ENCODE data around the gene CDT1. TPM values are rescaled to one million over a fixed set of nuclear protein-coding genes. Genes with fewer than 3 reads are reported as not detected.
A peak's percentile ranks its signal among the peaks of the same experiment; 100 is the strongest.
"Not testable (repeated sequence)": the region's sequence is repeated elsewhere in the genome, so short reads cannot be mapped to it uniquely, and the experiment has no call there.

CDT1 gene
- total and polyA plus RNA-seq, 4 donors: 3.6 to 13.9 (median 7.8) TPM

DNA sequence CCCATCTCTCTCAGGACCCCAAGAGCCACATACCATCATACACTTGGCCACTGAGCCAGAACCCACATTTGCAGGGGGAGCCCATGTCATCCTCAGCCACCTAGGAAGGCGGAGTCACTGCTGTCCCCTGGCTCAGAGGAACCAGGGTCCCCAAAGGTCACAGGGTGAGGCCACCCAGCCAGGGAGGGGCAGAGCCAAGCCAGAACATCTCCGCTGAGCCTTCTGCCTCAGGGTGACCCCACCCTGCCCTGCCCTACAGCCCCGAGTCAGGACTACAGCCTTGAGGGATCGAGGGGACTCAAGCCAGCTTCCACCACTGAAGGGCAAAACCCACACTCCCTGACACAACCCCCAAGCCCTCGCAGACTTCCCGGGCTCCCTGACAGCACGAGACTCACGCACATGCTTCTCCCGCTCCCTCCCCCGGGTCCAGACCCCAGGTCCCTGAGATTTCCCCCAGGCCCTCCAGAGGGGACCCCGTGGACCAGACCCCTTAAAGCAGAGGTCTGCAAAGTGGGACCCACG is 36.0 kb upstream of the CDT1 start:
- 56% methylated on average over 12 of the region's 12 CpGs for WGBS (ENCODE audit: insufficient coverage)
- Histone ChIP-seq H3K36me3 (ENCODE audit: control insufficient read depth, insufficient read depth, low read length) (no peaks in the 10 kb centered on the region), H3K4me3 (ENCODE audit: low read depth, low read length) (no peak overlapping the region), H3K9me3 (ENCODE audit: control insufficient read depth, insufficient read depth, low read length) (no peaks in the 10 kb centered on the region), H3K4me1 (ENCODE audit: control insufficient read depth, insufficient read depth, low read length) (peaks cover 59% of the 10 kb centered on the region), H3K27me3 (ENCODE audit: control insufficient read depth, insufficient read depth, low read length) (peaks cover 11% of the 10 kb centered on the region), H3K27ac (ENCODE audit: low read depth, low read length) (peak overlapping the region; percentile 57)
- no peak for DNase-seq (ENCODE audit: low read depth in 4 of 6, low spot score in 6 of 6)

DNA sequence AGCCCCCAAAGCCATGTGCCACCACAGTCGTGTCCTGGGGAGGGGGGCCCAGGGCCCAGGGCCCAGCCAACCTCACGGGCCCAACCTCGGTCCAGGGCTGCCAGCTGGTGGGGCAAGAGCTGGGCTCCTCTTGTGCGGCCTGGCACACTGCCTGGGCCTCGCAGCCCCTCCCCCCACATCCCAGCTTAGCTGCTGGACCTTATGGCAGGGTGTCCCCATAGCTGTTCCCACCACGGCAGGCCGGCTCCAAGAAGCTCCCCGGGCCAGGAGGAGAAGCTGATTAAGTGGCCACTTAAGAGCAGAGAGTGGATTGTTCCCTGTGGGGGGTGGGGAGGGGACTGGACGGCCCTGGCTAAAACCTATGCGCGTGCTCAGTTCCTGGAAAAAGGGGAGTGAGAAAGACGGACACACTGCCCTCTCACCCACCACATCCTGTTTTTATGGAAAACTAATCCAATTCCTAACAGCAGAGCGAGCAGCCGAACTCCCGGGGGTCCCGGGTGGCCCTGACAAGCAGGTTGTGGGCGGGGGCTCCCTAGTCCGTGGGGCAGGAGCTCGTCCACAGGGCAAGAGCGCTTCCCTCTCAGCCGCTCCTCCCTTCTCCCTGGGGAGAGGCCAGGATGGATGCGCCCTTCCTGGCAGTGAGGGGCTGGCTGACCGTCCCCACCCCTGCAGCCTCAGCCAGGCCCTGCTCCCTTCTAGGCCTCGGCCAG is 35.4 kb upstream of the CDT1 start:
- 33% methylated on average over 16 of the region's 24 CpGs for WGBS (ENCODE audit: insufficient coverage)
- H3K4me1 ChIP-seq (ENCODE audit: control insufficient read depth, insufficient read depth, low read length): peaks cover 65% of the 10 kb centered on the region
- H3K27me3 ChIP-seq (ENCODE audit: control insufficient read depth, insufficient read depth, low read length): peaks cover 11% of the 10 kb centered on the region
- peak in 2 of 6 donors; percentile 66 to 82 for DNase-seq (ENCODE audit: low read depth in 4 of 6, low spot score in 6 of 6)
- no peak overlapping the region for H3K4me3 ChIP-seq (ENCODE audit: low read depth, low read length)
- H3K36me3 ChIP-seq (ENCODE audit: control insufficient read depth, insufficient read depth, low read length): no peaks in the 10 kb centered on the region
- no peaks in the 10 kb centered on the region for H3K9me3 ChIP-seq (ENCODE audit: control insufficient read depth, insufficient read depth, low read length)
- H3K27ac ChIP-seq (ENCODE audit: low read depth, low read length): peak overlapping the region; percentile 57

DNA sequence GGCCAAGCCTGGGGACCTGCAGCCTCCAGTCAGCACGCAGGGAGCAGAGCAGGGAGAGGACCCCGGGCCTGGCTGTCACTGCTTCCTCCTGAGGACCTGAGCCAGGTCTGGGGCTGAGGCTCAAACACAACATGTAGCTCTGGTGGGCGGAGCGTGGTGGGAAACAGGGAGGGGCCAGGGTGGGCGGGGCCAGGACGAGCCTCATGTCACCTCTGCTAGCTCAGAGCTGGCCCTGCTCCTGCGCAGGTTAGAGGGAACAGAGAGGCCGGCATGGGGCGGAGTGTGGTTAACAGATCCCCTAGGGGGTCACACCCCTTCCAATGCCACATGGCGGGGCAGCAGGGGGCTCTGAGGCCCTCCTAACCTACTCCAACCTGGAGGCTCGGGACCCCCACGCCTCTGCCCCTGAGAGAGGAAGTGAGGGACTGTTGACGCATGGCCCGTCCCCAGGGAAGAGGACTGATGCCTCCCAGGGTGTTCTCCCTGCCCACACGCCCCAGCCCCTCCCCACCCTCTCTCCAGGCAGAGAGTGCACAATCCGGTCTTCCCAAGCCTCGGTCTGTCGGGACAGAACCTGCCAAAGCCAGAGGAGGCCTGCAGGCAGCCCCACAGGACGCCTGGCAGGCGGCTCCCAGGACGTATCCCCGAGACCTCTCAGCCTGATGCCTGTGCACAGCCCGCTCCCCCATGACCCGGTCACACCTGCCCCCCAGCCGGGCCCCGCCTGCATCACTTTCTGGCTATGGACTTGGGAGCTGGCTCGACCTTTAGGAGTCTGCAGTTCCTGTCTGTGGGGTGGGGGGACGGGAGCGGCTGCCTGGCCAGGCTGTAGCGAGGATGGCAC is 33.8 kb upstream of the CDT1 start:
- no peaks in the 10 kb centered on the region for H3K9me3 ChIP-seq (ENCODE audit: control insufficient read depth, insufficient read depth, low read length)
- WGBS (ENCODE audit: insufficient coverage): 36% methylated on average over 23 of the region's 30 CpGs
- H3K4me1 ChIP-seq (ENCODE audit: control insufficient read depth, insufficient read depth, low read length): peaks cover 74% of the 10 kb centered on the region
- H3K27me3 ChIP-seq (ENCODE audit: control insufficient read depth, insufficient read depth, low read length): peaks cover 11% of the 10 kb centered on the region
- H3K4me3 ChIP-seq (ENCODE audit: low read depth, low read length): no peak overlapping the region
- H3K27ac ChIP-seq (ENCODE audit: low read depth, low read length): no peak overlapping the region
- no peak for DNase-seq (ENCODE audit: low read depth in 4 of 6, low spot score in 6 of 6)
- H3K36me3 ChIP-seq (ENCODE audit: control insufficient read depth, insufficient read depth, low read length): no peaks in the 10 kb centered on the region

DNA sequence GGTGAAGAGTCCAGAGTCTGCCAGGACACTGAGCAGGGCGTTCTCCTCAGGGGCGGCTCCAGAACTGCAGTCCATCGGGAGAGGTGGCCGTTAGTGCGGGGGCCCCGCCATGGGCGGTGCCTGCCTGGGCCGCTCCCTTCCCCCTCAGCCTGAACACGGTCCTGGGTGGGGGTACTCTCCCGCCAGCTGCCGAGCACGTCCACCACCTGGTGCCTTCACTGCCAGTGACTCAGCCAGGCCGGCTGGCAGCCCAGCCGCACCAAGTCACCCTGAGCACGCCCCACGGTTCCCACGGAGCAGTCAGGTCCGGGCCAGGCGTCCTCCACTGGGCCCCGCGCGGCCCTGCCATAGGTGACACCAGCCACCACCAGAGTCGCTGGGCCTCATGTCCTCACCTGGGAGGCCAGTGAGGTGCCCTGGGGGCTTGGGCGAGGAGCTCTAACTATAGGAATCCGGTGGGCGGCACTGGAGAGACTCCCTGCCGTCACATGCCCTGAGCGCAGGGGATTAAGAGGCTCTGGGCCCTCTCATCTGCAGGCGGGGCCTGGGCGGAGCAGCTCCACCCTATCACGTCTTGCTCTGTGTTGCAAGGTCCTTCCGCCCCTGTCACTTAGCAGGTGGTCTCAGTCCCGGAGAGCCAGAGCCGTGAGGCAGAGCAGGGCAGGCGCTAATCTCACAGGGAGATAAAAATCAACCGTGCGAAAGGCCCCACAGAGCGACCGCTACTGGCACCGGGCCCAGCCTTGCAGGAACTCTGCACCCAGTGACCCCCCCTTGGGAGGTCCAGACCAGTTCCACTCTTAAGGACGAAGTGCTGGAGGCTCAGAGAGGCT is 32.9 kb upstream of the CDT1 start:
- 37% methylated on average over 41 of the region's 41 CpGs for WGBS (ENCODE audit: insufficient coverage)
- no peak for DNase-seq (ENCODE audit: low read depth in 4 of 6, low spot score in 6 of 6)
- Histone ChIP-seq H3K9me3 (ENCODE audit: control insufficient read depth, insufficient read depth, low read length) (no peaks in the 10 kb centered on the region), H3K27me3 (ENCODE audit: control insufficient read depth, insufficient read depth, low read length) (peaks cover 11% of the 10 kb centered on the region), H3K27ac (ENCODE audit: low read depth, low read length) (no peak overlapping the region), H3K36me3 (ENCODE audit: control insufficient read depth, insufficient read depth, low read length) (no peaks in the 10 kb centered on the region), H3K4me3 (ENCODE audit: low read depth, low read length) (no peak overlapping the region), H3K4me1 (ENCODE audit: control insufficient read depth, insufficient read depth, low read length) (peaks cover 80% of the 10 kb centered on the region)

DNA sequence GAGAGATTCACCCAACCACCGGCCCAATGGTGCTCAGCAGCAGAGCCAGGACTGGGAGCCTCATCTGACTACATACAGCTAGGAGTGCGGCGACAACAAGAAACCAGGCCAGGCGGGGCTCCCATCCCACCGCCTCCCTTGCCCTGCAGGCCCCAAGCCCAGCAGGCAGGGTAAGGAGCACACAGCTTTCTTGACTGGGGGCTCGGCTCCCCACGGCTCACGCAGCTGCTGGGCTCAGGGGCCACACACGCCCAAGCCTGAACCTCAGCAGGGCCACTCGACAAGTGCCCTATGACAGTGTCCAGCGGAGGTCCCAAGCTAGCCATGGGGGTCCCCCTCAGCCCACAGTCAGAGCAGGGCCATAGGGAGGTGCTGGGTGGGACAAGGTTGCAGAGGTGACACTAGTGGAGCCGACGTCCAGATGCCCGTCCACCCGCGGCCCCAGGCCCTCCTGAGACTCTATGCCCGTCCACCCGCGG is 32.3 kb upstream of the CDT1 start:
- Histone ChIP-seq H3K4me1 (ENCODE audit: control insufficient read depth, insufficient read depth, low read length) (peaks cover 81% of the 10 kb centered on the region), H3K9me3 (ENCODE audit: control insufficient read depth, insufficient read depth, low read length) (no peaks in the 10 kb centered on the region), H3K4me3 (ENCODE audit: low read depth, low read length) (no peak overlapping the region), H3K27me3 (ENCODE audit: control insufficient read depth, insufficient read depth, low read length) (peaks cover 11% of the 10 kb centered on the region), H3K27ac (ENCODE audit: low read depth, low read length) (no peak overlapping the region), H3K36me3 (ENCODE audit: control insufficient read depth, insufficient read depth, low read length) (peaks cover 3% of the 10 kb centered on the region)
- DNase-seq (ENCODE audit: low read depth in 4 of 6, low spot score in 6 of 6): no peak
- 85% methylated on average over 19 of the region's 19 CpGs for WGBS (ENCODE audit: insufficient coverage)

DNA sequence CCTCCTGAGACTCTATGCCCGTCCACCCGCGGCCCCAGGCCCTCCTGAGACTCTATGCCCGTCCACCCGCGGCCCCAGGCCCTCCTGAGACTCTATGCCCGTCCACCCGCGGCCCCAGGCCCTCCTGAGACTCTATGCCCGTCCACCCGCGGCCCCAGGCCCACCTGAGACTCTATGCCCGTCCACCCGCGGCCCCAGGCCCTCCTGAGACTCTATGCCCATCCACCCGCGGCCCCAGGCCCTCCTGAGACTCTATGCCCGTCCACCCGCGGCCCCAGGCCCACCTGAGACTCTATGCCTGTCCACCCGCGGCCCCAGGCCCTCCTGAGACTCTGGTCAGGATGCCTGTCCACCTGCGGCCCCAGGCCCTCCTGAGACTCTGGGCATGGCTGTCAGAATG is 31.8 kb upstream of the CDT1 start:
- Histone ChIP-seq H3K27me3 (ENCODE audit: control insufficient read depth, insufficient read depth, low read length) (peaks cover 11% of the 10 kb centered on the region), H3K4me1 (ENCODE audit: control insufficient read depth, insufficient read depth, low read length) (peaks cover 86% of the 10 kb centered on the region)
- not testable (repeated sequence) for H3K36me3 ChIP-seq (ENCODE audit: control insufficient read depth, insufficient read depth, low read length); DNase-seq (ENCODE audit: low read depth in 4 of 6, low spot score in 6 of 6); H3K4me3 ChIP-seq (ENCODE audit: low read depth, low read length); H3K9me3 ChIP-seq (ENCODE audit: control insufficient read depth, insufficient read depth, low read length); H3K27ac ChIP-seq (ENCODE audit: low read depth, low read length)
- WGBS (ENCODE audit: insufficient coverage): 94% methylated on average over 8 of the region's 23 CpGs

DNA sequence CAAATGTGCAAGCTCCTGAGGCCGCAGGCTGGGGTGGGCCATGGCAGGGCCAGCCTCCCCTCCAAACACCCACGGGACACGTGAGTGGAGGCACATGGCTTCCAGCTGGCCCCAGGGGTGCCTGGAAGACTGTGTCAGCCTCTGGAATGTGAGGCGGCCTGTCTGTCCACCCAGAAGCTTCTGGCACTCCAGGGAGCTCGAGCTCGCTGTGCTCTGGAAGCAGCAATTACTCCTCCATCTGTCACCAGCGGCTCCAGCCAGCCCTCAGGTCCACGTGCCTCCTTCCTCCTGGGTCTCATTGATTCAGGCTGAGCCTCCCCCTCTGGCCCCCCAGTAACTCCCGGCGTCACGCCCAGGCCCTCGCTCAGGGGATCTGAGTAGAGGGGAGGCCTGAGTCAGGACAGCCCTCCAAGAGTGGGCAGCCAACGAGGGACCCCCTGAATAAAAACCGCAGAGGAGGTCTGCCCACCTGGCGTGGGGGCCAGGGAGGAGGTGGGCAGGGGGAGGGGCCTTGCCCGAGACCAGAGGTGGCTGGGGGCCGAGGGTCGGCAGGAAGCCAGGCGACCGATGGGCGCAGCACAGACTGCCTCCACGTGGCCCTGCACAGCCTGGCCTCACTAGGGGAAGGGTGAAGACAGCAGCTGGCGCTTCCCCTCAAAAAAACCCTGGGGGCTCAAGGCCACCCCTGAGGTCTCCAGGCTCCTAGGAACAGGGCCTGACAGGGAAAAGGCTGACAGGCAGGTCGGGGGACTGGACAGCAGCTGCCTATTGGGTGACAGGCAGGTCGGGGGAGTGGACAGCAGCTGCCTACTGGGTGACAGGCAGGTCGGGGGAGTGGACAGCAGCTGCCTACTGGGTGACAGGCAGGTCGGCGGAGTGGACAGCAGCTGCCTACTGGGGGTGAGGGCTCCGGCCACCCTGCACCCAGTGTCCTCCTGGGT is 30.4 kb upstream of the CDT1 start:
- peaks cover 89% of the 10 kb centered on the region for H3K4me1 ChIP-seq (ENCODE audit: control insufficient read depth, insufficient read depth, low read length)
- H3K27me3 ChIP-seq (ENCODE audit: control insufficient read depth, insufficient read depth, low read length): peaks cover 12% of the 10 kb centered on the region
- H3K4me3 ChIP-seq (ENCODE audit: low read depth, low read length): no peak overlapping the region
- H3K9me3 ChIP-seq (ENCODE audit: control insufficient read depth, insufficient read depth, low read length): no peaks in the 10 kb centered on the region
- H3K36me3 ChIP-seq (ENCODE audit: control insufficient read depth, insufficient read depth, low read length): peaks cover 7% of the 10 kb centered on the region
- H3K27ac ChIP-seq (ENCODE audit: low read depth, low read length): peak overlapping the region; percentile 16
- 29% methylated on average over 28 of the region's 29 CpGs for WGBS (ENCODE audit: insufficient coverage)
- DNase-seq (ENCODE audit: low read depth in 4 of 6, low spot score in 6 of 6): peak in 2 of 6 donors; percentile 74 to 77

DNA sequence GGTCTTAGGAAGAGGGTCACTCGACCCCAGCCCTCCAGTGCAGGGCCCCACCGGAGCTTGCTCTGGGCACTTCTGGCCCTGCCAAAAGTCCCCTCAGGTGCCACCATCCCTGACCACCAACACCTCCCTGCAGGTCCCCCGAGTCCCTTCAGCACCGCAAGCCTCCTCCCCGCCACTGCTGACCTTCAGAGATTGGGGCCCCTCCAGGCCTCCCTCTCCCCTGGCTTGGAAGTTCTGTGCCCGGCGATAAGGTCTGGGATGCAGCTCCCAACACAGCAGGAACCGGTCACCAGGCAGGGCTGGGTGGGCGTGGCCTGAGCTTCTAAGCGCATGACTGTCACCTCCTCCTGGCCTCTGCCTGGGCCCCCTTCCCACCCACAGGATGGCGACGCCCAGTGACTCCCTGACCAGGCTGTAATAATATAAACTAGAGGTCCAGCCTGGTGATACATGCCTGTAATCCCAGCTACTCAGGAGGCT is 29.7 kb upstream of the CDT1 start:
- peaks cover 11% of the 10 kb centered on the region for H3K36me3 ChIP-seq (ENCODE audit: control insufficient read depth, insufficient read depth, low read length)
- DNase-seq (ENCODE audit: low read depth in 4 of 6, low spot score in 6 of 6): no peak
- peaks cover 15% of the 10 kb centered on the region for H3K27me3 ChIP-seq (ENCODE audit: control insufficient read depth, insufficient read depth, low read length)
- no peak overlapping the region for H3K4me3 ChIP-seq (ENCODE audit: low read depth, low read length)
- H3K27ac ChIP-seq (ENCODE audit: low read depth, low read length): no peak overlapping the region
- H3K9me3 ChIP-seq (ENCODE audit: control insufficient read depth, insufficient read depth, low read length): no peaks in the 10 kb centered on the region
- WGBS (ENCODE audit: insufficient coverage): 46% methylated on average over 12 of the region's 12 CpGs
- peaks cover 85% of the 10 kb centered on the region for H3K4me1 ChIP-seq (ENCODE audit: control insufficient read depth, insufficient read depth, low read length)

All from spinal cord (tissue), 10 donors.